Measurements from ENCODE around the gene FLOT2.
"Not testable (repeated sequence)": the region's sequence is repeated elsewhere in the genome, so short reads cannot be mapped to it uniquely, and the experiment has no call there.

FLOT2 gene

GRCh38 chr17:28938552-28938951 is 41.0 kb upstream of the FLOT2 start:
- no peak for DNase-seq (ENCODE audit: low read depth, low spot score)
- Histone ChIP-seq H3K36me3 (ENCODE audit: insufficient read depth, low read length) (peaks cover 20% of the 10 kb centered on the region), H3K27ac (no peak overlapping the region), H3K4me3 (no peak overlapping the region), H3K9ac (ENCODE audit: insufficient read length) (no peak overlapping the region), H3K9me3 (ENCODE audit: low read depth, low read length) (no peaks in the 10 kb centered on the region)
- TF ChIP-seq EZH2 (IDR thresholded peaks at IDR 0.05) = no peak
- no peak for TF ChIP-seq POLR2AphosphoS5 (IDR thresholded peaks at IDR 0.05; ENCODE audit: borderline replicate concordance, low read depth, low read length)
- TF ChIP-seq FOXP2 (optimal IDR thresholded peaks at IDR 0.05; ENCODE audit: control extremely low read depth, extremely low read length, insufficient read depth) = no peak

DNA sequence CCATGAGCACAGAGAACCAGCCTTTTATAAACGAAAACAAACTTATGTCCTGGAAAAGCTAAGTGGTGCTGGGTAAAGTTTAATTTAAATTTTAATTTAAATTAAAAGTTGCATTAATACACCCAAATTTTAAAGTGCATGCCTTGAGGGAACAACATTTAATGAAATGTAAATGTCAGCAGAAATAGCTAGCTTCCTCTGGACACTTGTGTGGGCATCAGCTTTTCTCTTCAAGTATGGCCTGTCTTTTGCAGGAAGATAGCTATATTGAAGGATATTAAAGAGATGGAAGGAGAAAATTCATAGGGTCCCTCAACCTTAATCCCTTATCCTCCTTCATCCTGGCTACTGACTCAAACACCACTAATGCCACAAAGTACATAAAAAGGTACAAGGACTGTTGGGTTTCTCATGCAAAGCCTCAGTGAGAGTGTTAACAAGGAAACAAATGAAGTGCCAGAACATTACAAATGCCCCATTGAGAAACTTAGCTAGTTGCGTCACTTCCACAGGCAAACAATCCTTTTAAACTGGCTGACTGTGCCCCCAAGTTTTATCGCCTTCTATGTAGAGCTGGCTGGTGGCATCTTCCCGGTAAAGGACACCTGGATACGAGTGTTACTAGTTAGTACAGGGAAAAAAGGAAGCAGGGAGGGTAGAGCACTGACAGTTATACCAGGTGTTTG is 39.7 kb upstream of the FLOT2 start:
- Histone ChIP-seq H3K4me3 (no peak overlapping the region), H3K36me3 (ENCODE audit: insufficient read depth, low read length) (peaks cover 12% of the 10 kb centered on the region)

GRCh38 chr17:28935744-28936460 is 38.4 kb upstream of the FLOT2 start:
- Histone ChIP-seq H3K4me3 (no peak overlapping the region), H3K36me3 (ENCODE audit: insufficient read depth, low read length) (peaks cover 8% of the 10 kb centered on the region; the same call in 1 of the 2 replicates), H3K9ac (ENCODE audit: insufficient read length) (no peak overlapping the region), H3K27ac (no peak overlapping the region), H3K9me3 (ENCODE audit: low read depth, low read length) (no peaks in the 10 kb centered on the region)
- no peak for DNase-seq (ENCODE audit: low read depth, low spot score)
- no peak for TF ChIP-seq FOXP2 (optimal IDR thresholded peaks at IDR 0.05; ENCODE audit: control extremely low read depth, extremely low read length, insufficient read depth)
- TF ChIP-seq EZH2 (IDR thresholded peaks at IDR 0.05) = no peak
- TF ChIP-seq POLR2AphosphoS5 (IDR thresholded peaks at IDR 0.05; ENCODE audit: borderline replicate concordance, low read depth, low read length) = no peak

More for the DNA sequence above, 39.7 kb upstream of the FLOT2 start:
- no peak for TF ChIP-seq FOXP2 (optimal IDR thresholded peaks at IDR 0.05; ENCODE audit: control extremely low read depth, extremely low read length, insufficient read depth)
- TF ChIP-seq EZH2 (IDR thresholded peaks at IDR 0.05) = no peak
- TF ChIP-seq POLR2AphosphoS5 (IDR thresholded peaks at IDR 0.05; ENCODE audit: borderline replicate concordance, low read depth, low read length) = no peak
- H3K27ac ChIP-seq = no peak overlapping the region
- no peak for DNase-seq (ENCODE audit: low read depth, low spot score)
- H3K9me3 ChIP-seq (ENCODE audit: low read depth, low read length) = no peaks in the 10 kb centered on the region
- no peak overlapping the region for H3K9ac ChIP-seq (ENCODE audit: insufficient read length)

DNA sequence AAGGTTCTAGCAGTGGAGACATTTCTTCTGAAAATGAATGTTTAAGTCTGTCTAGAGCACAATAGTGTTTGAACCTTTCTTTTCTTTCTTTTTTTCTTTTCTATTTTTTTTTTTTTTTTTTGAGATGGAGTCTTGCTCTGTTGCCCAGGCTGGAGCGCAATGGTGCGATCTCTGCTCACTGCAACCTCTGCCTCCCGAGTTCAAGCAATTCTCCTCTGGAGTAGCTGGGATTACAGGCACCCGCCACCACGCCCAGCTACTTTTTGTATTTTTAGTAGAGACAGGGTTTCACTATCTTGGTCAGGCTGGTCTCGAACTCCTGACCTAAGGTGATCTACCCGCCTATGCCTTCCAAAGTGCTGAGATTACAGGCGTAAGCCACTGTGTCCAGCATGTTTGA is 37.0 kb upstream of the FLOT2 start:
- H3K9ac ChIP-seq (ENCODE audit: insufficient read length); H3K4me3 ChIP-seq; H3K9me3 ChIP-seq (ENCODE audit: low read depth, low read length); H3K27ac ChIP-seq; DNase-seq (ENCODE audit: low read depth, low spot score): not testable (repeated sequence)
- H3K36me3 ChIP-seq (ENCODE audit: insufficient read depth, low read length) = peaks cover 13% of the 10 kb centered on the region; the same call in 1 of the 2 replicates

GRCh38 chr17:28929787-28930186 is 32.3 kb upstream of the FLOT2 start:
- H3K4me3 ChIP-seq = no peak overlapping the region
- H3K27ac ChIP-seq = no peak overlapping the region
- TF ChIP-seq EZH2 (IDR thresholded peaks at IDR 0.05) = no peak
- no peak for TF ChIP-seq POLR2AphosphoS5 (IDR thresholded peaks at IDR 0.05; ENCODE audit: borderline replicate concordance, low read depth, low read length)
- TF ChIP-seq FOXP2 (optimal IDR thresholded peaks at IDR 0.05; ENCODE audit: control extremely low read depth, extremely low read length, insufficient read depth) = no peak
- no peak overlapping the region for H3K9ac ChIP-seq (ENCODE audit: insufficient read length)
- H3K36me3 ChIP-seq (ENCODE audit: insufficient read depth, low read length) = peaks cover 25% of the 10 kb centered on the region; the same call in 1 of the 2 replicates
- DNase-seq (ENCODE audit: low read depth, low spot score) = no peak
- H3K9me3 ChIP-seq (ENCODE audit: low read depth, low read length) = no peaks in the 10 kb centered on the region

- Histone ChIP-seq H3K36me3 (ENCODE audit: insufficient read depth, low read length) (peaks cover 35% of the 10 kb centered on the region), H3K27ac (no peak overlapping the region), H3K9me3 (ENCODE audit: low read depth, low read length) (no peaks in the 10 kb centered on the region), H3K9ac (ENCODE audit: insufficient read length) (no peak overlapping the region), H3K4me3 (no peak overlapping the region)
- TF ChIP-seq FOXP2 (optimal IDR thresholded peaks at IDR 0.05; ENCODE audit: control extremely low read depth, extremely low read length, insufficient read depth) = no peak
- no peak for TF ChIP-seq POLR2AphosphoS5 (IDR thresholded peaks at IDR 0.05; ENCODE audit: borderline replicate concordance, low read depth, low read length)
- no peak for TF ChIP-seq EZH2 (IDR thresholded peaks at IDR 0.05)
- DNase-seq (ENCODE audit: low read depth, low spot score) = no peak
These were observed 30.5 kb upstream of the FLOT2 start for GRCh38 chr17:28928061-28928460.

- no peak for DNase-seq (ENCODE audit: low read depth, low spot score)
- Histone ChIP-seq H3K9me3 (ENCODE audit: low read depth, low read length) (no peaks in the 10 kb centered on the region), H3K9ac (ENCODE audit: insufficient read length) (no peak overlapping the region), H3K36me3 (ENCODE audit: insufficient read depth, low read length) (peaks cover 47% of the 10 kb centered on the region), H3K27ac (no peak overlapping the region), H3K4me3 (no peak overlapping the region)
- TF ChIP-seq FOXP2 (optimal IDR thresholded peaks at IDR 0.05; ENCODE audit: control extremely low read depth, extremely low read length, insufficient read depth) (no peak), POLR2AphosphoS5 (IDR thresholded peaks at IDR 0.05; ENCODE audit: borderline replicate concordance, low read depth, low read length) (no peak), EZH2 (IDR thresholded peaks at IDR 0.05) (no peak)
These were observed 29.3 kb upstream of the FLOT2 start for GRCh38 chr17:28926786-28927185.

DNA sequence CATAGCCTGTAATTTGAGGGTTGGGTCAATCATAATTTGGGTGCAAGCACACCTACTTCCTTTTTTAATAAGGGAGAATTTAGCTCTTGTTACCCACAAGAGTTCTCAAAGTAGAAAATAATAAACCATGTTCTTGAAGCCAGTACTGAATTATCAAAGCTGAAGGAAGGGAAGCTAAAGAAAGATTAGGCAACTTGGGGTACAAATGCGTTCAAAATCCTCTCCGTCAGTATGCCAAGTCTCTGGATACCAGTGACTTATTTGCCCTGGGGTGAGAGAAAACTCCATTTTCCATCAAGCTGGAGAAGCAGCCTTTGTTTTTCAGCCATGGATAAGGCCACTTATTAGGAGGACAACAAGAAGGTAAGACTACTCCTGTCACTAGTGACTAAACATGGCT is 28.8 kb upstream of the FLOT2 start:
- no peak for DNase-seq (ENCODE audit: low read depth, low spot score)
- Histone ChIP-seq H3K36me3 (ENCODE audit: insufficient read depth, low read length) (peaks cover 51% of the 10 kb centered on the region), H3K9ac (ENCODE audit: insufficient read length) (no peak overlapping the region), H3K27ac (no peak overlapping the region), H3K4me3 (no peak overlapping the region), H3K9me3 (ENCODE audit: low read depth, low read length) (no peaks in the 10 kb centered on the region)
- TF ChIP-seq EZH2 (IDR thresholded peaks at IDR 0.05) = no peak
- no peak for TF ChIP-seq FOXP2 (optimal IDR thresholded peaks at IDR 0.05; ENCODE audit: control extremely low read depth, extremely low read length, insufficient read depth)
- TF ChIP-seq POLR2AphosphoS5 (IDR thresholded peaks at IDR 0.05; ENCODE audit: borderline replicate concordance, low read depth, low read length) = no peak
